ENCODE results near the gene C22orf31.

DNA sequence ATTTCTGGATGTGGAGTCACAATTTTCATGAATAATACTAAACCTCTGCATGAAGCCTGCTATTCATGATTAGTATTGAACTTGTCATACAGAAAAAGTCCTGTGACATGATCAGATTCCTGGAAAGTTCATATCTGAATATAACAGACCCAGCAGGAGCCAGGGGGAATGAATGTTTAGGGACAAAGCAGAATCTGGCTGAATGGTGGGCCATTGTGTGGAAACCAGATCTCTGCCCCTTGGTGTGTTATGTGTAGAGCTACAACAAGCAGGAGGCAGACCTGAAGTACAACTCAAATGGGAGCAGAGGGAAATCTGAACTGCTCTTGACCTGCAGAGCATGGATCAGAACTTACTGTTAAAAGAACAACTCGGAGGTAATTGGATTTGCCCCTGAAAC is 41.5 kb upstream of the C22orf31 start:
- TF ChIP-seq HOXA7 (CRISPR knock-in tag; IDR thresholded peaks at IDR 0.05; ENCODE audit: borderline replicate concordance) (no peak), MZF1 (tag by site-specific recombination; IDR thresholded peaks at IDR 0.05; ENCODE audit: borderline replicate concordance) (no peak), KLF9 (tag by site-specific recombination; IDR thresholded peaks at IDR 0.05; ENCODE audit: low read depth) (no peak), YY1 (tag by site-specific recombination; IDR thresholded peaks at IDR 0.05) (no peak)
- TF ChIP-seq, protein P1, sequence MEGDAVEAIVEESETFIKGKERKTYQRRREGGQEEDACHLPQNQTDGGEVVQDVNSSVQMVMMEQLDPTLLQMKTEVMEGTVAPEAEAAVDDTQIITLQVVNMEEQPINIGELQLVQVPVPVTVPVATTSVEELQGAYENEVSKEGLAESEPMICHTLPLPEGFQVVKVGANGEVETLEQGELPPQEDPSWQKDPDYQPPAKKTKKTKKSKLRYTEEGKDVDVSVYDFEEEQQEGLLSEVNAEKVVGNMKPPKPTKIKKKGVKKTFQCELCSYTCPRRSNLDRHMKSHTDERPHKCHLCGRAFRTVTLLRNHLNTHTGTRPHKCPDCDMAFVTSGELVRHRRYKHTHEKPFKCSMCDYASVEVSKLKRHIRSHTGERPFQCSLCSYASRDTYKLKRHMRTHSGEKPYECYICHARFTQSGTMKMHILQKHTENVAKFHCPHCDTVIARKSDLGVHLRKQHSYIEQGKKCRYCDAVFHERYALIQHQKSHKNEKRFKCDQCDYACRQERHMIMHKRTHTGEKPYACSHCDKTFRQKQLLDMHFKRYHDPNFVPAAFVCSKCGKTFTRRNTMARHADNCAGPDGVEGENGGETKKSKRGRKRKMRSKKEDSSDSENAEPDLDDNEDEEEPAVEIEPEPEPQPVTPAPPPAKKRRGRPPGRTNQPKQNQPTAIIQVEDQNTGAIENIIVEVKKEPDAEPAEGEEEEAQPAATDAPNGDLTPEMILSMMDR (tag by site-specific recombination; IDR thresholded peaks at IDR 0.05) = no peak
- TF ChIP-seq, protein P2, sequence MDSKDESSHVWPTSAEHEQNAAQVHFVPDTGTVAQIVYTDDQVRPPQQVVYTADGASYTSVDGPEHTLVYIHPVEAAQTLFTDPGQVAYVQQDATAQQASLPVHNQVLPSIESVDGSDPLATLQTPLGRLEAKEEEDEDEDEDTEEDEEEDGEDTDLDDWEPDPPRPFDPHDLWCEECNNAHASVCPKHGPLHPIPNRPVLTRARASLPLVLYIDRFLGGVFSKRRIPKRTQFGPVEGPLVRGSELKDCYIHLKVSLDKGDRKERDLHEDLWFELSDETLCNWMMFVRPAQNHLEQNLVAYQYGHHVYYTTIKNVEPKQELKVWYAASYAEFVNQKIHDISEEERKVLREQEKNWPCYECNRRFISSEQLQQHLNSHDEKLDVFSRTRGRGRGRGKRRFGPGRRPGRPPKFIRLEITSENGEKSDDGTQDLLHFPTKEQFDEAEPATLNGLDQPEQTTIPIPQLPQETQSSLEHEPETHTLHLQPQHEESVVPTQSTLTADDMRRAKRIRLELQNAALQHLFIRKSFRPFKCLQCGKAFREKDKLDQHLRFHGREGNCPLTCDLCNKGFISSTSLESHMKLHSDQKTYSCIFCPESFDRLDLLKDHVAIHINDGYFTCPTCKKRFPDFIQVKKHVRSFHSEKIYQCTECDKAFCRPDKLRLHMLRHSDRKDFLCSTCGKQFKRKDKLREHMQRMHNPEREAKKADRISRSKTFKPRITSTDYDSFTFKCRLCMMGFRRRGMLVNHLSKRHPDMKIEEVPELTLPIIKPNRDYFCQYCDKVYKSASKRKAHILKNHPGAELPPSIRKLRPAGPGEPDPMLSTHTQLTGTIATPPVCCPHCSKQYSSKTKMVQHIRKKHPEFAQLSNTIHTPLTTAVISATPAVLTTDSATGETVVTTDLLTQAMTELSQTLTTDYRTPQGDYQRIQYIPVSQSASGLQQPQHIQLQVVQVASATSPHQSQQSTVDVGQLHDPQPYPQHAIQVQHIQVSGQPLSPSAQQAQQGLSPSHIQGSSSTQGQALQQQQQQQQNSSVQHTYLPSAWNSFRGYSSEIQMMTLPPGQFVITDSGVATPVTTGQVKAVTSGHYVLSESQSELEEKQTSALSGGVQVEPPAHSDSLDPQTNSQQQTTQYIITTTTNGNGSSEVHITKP (tag by site-specific recombination; IDR thresholded peaks at IDR 0.05) = no peak
- TF ChIP-seq, protein P3, sequence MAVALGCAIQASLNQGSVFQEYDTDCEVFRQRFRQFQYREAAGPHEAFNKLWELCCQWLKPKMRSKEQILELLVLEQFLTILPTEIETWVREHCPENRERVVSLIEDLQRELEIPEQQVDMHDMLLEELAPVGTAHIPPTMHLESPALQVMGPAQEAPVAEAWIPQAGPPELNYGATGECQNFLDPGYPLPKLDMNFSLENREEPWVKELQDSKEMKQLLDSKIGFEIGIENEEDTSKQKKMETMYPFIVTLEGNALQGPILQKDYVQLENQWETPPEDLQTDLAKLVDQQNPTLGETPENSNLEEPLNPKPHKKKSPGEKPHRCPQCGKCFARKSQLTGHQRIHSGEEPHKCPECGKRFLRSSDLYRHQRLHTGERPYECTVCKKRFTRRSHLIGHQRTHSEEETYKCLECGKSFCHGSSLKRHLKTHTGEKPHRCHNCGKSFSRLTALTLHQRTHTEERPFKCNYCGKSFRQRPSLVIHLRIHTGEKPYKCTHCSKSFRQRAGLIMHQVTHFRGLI (tag by site-specific recombination; IDR thresholded peaks at IDR 0.05) = no peak
